HG02981 (cell line): ENCODE data around the gene AMZ2.

Experiments
- ATAC-seq: cut with Tn5 transposase; IDR thresholded peaks from one replicate; pipeline ENCODE4 v1.9.1; 2021; ENCODE audit warnings: mild to moderate bottlenecking, moderate library complexity; ENCODE audit not compliant: unreplicated experiment

Gene AMZ2

GRCh38 chr17:68289936-68290267 lies 42.1 kb downstream of the AMZ2 start:
- ATAC-seq = no peak

GRCh38 chr17:68290268-68290954 lies 42.6 kb downstream of the AMZ2 start:
- ATAC-seq = no peak

- ATAC-seq = peak; percentile 48
Measured at GRCh38 chr17:68290955-68291835, 43.4 kb downstream of the AMZ2 start, which contains the start of the genes ARSG and SLC16A6. ARSG (plus strand) TSS chr17:68291495; CDS start chr17:68307494, 15,999 bp downstream. SLC16A6 (minus strand) TSS chr17:68291127; CDS start chr17:68278320, 12,807 bp downstream.

- ATAC-seq = peak; percentile 60
Measured at GRCh38 chr17:68291836-68292688, 44.2 kb downstream of the AMZ2 start.

- ATAC-seq = no peak
Measured at GRCh38 chr17:68292689-68293040, 44.8 kb downstream of the AMZ2 start.

GRCh38 chr17:68293490-68294195 lies 45.8 kb downstream of the AMZ2 start:
- no peak for ATAC-seq

- no peak for ATAC-seq
Measured at GRCh38 chr17:68294196-68294555, 46.3 kb downstream of the AMZ2 start.

GRCh38 chr17:68294617-68295016 lies 46.8 kb downstream of the AMZ2 start:
- no peak for ATAC-seq

- ATAC-seq = no peak
Measured at GRCh38 chr17:68295086-68295485, 47.2 kb downstream of the AMZ2 start.

GRCh38 chr17:68296217-68297191 lies 48.7 kb downstream of the AMZ2 start:
- no peak for ATAC-seq

GRCh38 chr17:68297195-68297594 lies 49.4 kb downstream of the AMZ2 start:
- no peak for ATAC-seq

- ATAC-seq = no peak
Measured at GRCh38 chr17:68298601-68299000, 50.8 kb downstream of the AMZ2 start.

GRCh38 chr17:68299817-68300216 lies 52.0 kb downstream of the AMZ2 start:
- no peak for ATAC-seq

GRCh38 chr17:68301438-68301959 lies 53.7 kb downstream of the AMZ2 start:
- no peak for ATAC-seq

GRCh38 chr17:68302066-68302564 lies 54.3 kb downstream of the AMZ2 start:
- no peak for ATAC-seq

GRCh38 chr17:68302666-68303065 lies 54.8 kb downstream of the AMZ2 start:
- no peak for ATAC-seq

GRCh38 chr17:68304706-68305105 lies 56.9 kb downstream of the AMZ2 start:
- no peak for ATAC-seq

- no peak for ATAC-seq
Measured at GRCh38 chr17:68305142-68305541, 57.3 kb downstream of the AMZ2 start.
